ENCODE data around the gene DPYD.

DNA sequence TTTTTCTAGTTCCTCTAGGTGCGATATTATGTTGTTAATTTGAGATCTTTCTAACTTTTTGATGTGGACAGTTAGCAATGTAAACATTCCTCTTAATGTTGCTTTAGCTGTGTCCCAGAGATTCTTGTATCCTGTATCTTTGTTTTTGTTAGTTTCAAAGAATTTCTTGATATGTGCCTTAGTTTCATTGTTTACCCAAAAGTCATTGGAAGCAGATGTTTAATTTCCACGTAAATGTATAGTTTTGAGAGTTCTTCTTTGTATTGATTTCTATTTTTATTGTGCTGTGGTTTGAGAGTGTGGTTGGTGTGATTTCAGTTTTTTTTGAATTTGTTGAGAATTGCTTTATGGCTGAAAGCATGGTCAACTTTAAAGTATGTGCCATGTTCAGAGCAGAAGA lies 879.8 kb downstream of the DPYD start:
- TF ChIP-seq POLR2A (IDR thresholded peaks at IDR 0.05) (no peak), CTCF (IDR thresholded peaks at IDR 0.05) (no peak)
